GM12875 (cell line): ENCODE results near the gene CLEC16A.

ENCODE experiments used
- H3K4me3 ChIP-seq: one replicate; pipeline ENCODE4 v1.5.1; 2011; ENCODE audit warnings: low read depth, low read length, control low read depth
- CTCF ChIP-seq: IDR thresholded peaks from 2 replicates; pipeline ENCODE4 v1.5.1; 2011; ENCODE audit warnings: low read depth, mild to moderate bottlenecking, control low read depth, inconsistent platforms, low read length, moderate library complexity, borderline replicate concordance; ENCODE audit not compliant: insufficient read depth

The CLEC16A gene

GRCh38 chr16:11078812-11079459, 134.6 kb downstream of the CLEC16A start:
- H3K4me3 ChIP-seq = no peak overlapping the region
- TF ChIP-seq CTCF = no peak

- no peak for TF ChIP-seq CTCF
- no peak overlapping the region for H3K4me3 ChIP-seq
Observed at GRCh38 chr16:11079652-11080187, 135.4 kb downstream of the CLEC16A start.

- no peak for TF ChIP-seq CTCF
- no peak overlapping the region for H3K4me3 ChIP-seq
Observed at GRCh38 chr16:11080327-11080967, 136.1 kb downstream of the CLEC16A start.

GRCh38 chr16:11080999-11081630, 136.8 kb downstream of the CLEC16A start:
- TF ChIP-seq CTCF = no peak
- no peak overlapping the region for H3K4me3 ChIP-seq

GRCh38 chr16:11082108-11082859, 137.9 kb downstream of the CLEC16A start:
- no peak overlapping the region for H3K4me3 ChIP-seq
- no peak for TF ChIP-seq CTCF

- TF ChIP-seq CTCF = no peak
Observed at GRCh38 chr16:11082860-11083388, 138.6 kb downstream of the CLEC16A start.

More at GRCh38 chr16:11082860-11083388, 138.6 kb downstream of the CLEC16A start:
- no peak overlapping the region for H3K4me3 ChIP-seq
